IPS DF 6.9 (cell line): ENCODE data around the gene AGAP3.

Source experiments
- DNase-seq: peaks from one replicate; pipeline ENCODE4 v3.0.0-alpha.2; 2013; ENCODE audit warnings: low read depth, low spot score
- H3K27ac ChIP-seq: one replicate; pipeline ENCODE4 v1.5.1; 2013; ENCODE audit warnings: low read length, control low read depth
- H3K27me3 ChIP-seq: 2 replicates; pipeline ENCODE4 v1.6.1; 2013; ENCODE audit warnings: mild to moderate bottlenecking, low read length; ENCODE audit not compliant: control insufficient read depth, insufficient read depth
- H3K36me3 ChIP-seq: 2 replicates; pipeline ENCODE4 v1.6.1; 2013; ENCODE audit warnings: low read length; ENCODE audit not compliant: control insufficient read depth, insufficient read depth
- H3K4me1 ChIP-seq: 2 replicates; pipeline ENCODE4 v1.6.1; 2013; ENCODE audit warnings: low read length; ENCODE audit not compliant: control insufficient read depth, insufficient read depth
- H3K4me3 ChIP-seq: 2 replicates; pipeline ENCODE4 v1.5.1; 2013; ENCODE audit warnings: mild to moderate bottlenecking, low read length
- H3K9me3 ChIP-seq: 2 replicates; pipeline ENCODE4 v1.6.1; 2013; ENCODE audit warnings: low read length, inconsistent platforms; ENCODE audit not compliant: control insufficient read depth, insufficient read depth
- WGBS: extraction: QIAGEN DNeasy Blood & Tissue Kit; methylation state at CpG from one replicate; pipeline ENCODE4 v1.1.7; 2013; ENCODE audit warnings: mixed read lengths, missing lambda C conversion rate; ENCODE audit not compliant: insufficient read length, insufficient coverage; 5-methylcytosine and 5-hydroxymethylcytosine counted together

Gene AGAP3

DNA sequence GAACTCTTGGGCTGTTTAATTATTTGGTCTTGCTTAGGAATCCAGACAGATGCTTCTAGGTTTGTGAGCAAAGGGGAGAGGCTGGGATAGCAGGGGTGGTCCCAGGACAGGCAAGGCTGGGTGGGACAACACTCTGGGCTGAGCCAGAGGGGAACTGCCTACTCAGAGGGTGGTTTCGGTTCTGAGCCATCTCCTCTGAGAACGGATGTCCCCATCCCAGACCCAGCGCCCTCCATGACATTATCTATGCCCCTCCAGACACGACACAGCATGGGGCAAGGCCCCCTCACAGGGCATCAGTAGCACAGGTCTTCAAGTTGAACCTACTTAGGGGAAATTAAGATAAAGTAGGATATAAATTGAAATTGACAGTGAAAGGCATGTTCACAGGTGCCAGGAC is 93.7 kb downstream of the AGAP3 start:
- H3K9me3 ChIP-seq, result no peaks in the 10 kb centered on the region
- H3K27me3 ChIP-seq, result no peaks in the 10 kb centered on the region; the same call in 1 of the 2 replicates
- H3K4me3 ChIP-seq, result no peak overlapping the region
- DNase-seq, result no peak
- H3K27ac ChIP-seq, result no peak overlapping the region
- peaks cover 5% of the 10 kb centered on the region for H3K4me1 ChIP-seq
- WGBS, result no CpG with 5 or more reads among the region's 4 CpGs
- no peaks in the 10 kb centered on the region for H3K36me3 ChIP-seq

DNA sequence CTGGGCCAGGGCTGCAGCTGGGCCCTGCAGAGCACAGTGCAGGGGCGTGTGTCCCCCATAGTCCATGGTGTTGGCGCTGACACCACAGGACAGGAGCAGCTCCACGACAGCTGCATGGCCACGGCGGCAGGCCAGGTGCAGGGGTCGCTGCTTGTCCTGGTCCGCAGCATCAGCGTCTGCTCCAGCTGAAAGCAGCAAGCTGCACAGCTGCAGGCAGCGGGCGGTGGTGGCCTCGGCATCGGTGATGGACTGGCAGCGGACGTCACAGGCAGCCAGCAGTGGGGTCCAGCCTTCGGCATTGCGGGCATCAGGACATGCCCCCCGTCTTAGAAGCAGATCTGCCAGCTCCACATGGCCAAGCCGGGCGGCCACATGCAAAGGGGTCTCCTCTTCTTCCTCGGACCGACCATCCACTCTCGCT is 94.7 kb downstream of the AGAP3 start:
- H3K36me3 ChIP-seq, result no peaks in the 10 kb centered on the region
- no peak overlapping the region for H3K27ac ChIP-seq
- peaks cover 3% of the 10 kb centered on the region for H3K4me1 ChIP-seq
- H3K9me3 ChIP-seq, result no peaks in the 10 kb centered on the region
- whole genome bisulfite sequencing, result no CpG with 5 or more reads among the region's 22 CpGs
- H3K4me3 ChIP-seq, result no peak overlapping the region
- no peak for DNase-seq
- no peaks in the 10 kb centered on the region; the same call in 1 of the 2 replicates for H3K27me3 ChIP-seq

DNA sequence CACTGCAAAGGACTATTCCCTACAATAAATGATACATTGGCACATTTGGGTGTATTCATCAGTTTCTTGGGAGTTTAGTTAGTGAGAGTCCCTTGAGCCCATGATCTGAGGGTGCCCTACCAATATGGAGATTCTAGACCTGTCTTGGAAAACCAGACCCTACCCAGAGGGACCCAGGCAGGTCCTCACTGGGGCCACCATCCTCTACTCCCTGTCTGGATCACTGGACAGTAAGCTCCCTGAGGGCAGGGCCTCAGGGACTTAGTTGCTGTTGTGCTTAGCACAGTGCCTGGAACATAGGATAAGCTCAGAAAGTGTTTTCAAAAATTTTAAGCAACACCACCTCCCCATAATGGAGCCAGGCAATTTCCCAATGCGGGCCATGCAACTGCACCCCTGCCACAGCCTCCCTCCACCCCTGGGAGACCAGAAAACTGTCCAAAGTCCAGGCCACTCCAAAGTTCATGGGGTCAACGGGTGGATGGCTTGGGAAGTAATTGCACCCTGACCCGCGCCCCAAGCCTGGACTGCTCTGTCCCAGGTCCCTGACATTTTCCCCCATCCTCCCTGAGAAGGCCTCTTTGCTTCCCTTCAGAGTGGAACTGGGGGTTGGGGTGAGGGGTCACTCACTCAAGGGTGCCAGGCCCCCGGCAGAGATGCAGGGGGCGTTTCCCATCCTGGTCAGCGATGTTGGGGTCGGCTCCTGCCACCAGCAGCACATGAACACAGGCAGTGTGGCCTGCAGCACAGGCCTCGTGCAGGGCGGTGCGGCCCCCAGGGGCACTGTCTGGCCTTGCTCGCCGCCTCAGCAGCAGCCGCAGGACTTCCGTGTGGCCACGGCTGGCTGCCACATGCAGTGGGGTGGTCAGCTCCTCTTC is 99.7 kb downstream of the AGAP3 start:
- no CpG with 5 or more reads among the region's 16 CpGs for WGBS
- H3K27me3 ChIP-seq, result no peaks in the 10 kb centered on the region

DNA sequence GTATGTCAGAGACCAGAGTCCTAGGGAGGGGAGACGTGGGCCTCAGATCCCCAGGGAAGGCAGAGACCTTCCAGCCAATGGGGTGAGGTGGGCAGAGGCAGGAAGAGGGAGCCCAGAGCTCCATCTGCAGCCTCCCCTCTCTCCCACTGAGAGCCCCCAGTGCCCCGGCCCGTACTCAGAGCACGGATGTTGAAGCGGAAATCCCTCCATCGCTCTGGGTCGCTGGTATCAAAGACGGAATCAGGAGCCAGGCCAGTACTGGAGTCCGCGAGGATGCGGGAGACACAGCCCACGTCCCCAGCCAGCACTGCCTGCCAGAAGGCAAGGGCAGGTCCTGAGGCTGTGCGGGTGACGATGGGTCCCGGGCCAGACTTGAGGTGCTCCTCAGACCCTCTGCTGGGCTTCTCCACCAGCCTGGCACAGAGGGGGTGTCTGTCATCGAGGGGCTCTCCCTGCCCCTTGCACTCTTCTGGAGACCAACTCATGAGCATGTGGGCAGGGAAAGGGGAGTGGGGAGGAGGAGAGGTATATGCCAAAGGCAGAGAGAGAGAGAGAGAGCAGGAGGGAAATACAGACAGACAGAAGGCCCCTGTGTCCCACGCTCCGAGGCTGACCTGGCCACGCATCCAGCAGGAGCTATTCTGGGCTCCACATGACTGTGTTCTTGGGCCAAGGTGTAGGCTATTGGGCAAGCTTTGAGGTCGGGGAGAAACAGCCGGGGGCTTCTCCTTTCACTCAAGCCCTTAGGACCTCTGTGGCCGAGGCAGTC is 100.5 kb downstream of the AGAP3 start, which contains the start of gene ASB10:
TSS of gene ASB10 (minus strand) at position 611 of the 769 bp plus-strand sequence. CDS start at position 491, 120 bp downstream.
- Histone ChIP-seq H3K4me1 (no peaks in the 10 kb centered on the region), H3K27me3 (no peaks in the 10 kb centered on the region), H3K9me3 (no peaks in the 10 kb centered on the region), H3K4me3 (no peak within 1 kb of the TSS), H3K27ac (no peak within 1 kb of the TSS), H3K36me3 (no peaks in the 10 kb centered on the region)
- no CpG with 5 or more reads among the region's 22 CpGs for WGBS
- no peak for DNase-seq

More for the DNA sequence above, 99.7 kb downstream of the AGAP3 start:
- H3K27ac ChIP-seq, result no peak overlapping the region
- no peak overlapping the region for H3K4me3 ChIP-seq
- no peaks in the 10 kb centered on the region for H3K9me3 ChIP-seq
- no peaks in the 10 kb centered on the region for H3K36me3 ChIP-seq
- DNase-seq, result no peak
- H3K4me1 ChIP-seq, result no peaks in the 10 kb centered on the region

DNA sequence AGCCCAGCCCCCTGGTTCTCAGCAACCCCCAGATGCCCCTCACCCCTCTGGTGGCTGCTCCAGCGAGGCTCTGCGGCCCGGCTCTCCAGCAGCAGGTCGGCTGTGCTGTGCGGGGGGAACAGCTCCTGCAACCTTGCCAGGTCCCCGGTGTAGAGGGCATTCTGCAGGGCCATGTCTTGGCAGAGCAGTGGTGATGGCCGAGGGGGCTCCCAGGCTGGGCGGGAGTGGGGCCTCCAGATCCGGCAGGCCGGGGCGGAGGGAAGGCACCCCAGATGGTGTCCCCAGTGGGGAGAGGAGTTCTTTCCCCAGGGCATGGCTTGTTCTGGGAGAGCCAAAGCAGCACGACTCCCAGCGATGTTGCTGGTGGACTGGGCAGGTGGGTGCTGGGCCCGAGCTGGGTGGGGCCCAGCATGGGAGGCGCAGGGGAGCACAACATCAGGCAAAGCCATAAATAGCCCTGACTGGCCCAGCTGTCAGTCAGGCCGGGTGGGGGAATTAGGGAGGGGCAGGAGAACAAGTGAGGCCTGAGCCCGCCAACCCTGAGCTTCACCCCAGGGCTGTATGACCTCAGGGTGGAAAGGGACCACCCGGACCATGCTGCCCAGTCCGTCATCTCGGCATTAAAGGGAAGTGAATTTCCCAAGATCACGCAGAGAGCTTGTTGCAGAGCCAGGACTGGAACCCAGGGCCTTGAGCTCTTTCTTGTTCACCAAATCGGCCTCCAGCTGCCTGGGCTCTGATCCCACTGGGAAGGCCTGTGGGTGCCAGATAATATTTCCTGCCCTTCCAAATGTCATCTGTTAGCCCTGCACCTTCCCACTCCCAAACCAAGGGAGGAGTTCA is 101.4 kb downstream of the AGAP3 start:
- Histone ChIP-seq H3K4me3 (no peak overlapping the region), H3K9me3 (no peaks in the 10 kb centered on the region), H3K4me1 (no peaks in the 10 kb centered on the region), H3K36me3 (no peaks in the 10 kb centered on the region), H3K27ac (no peak overlapping the region), H3K27me3 (no peaks in the 10 kb centered on the region)
- no CpG with 5 or more reads among the region's 22 CpGs for WGBS
- no peak for DNase-seq

DNA sequence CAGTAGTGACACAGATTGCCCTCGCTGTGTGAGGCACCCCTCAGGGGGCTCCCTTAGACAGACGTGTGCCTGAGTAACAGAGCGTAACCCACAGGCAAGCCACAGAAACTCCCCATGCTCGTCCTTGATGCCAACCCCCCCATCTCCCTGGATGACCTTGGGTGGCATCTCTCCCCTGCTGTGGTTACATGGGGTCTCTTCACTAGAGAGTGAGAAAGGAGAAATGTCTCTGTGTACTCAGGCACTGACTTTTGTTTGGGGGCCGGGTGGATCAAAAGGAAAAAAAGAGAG is 101.9 kb downstream of the AGAP3 start:
- Histone ChIP-seq H3K9me3 (no peaks in the 10 kb centered on the region), H3K36me3 (no peaks in the 10 kb centered on the region), H3K27me3 (no peaks in the 10 kb centered on the region), H3K4me1 (no peaks in the 10 kb centered on the region), H3K27ac (no peak overlapping the region), H3K4me3 (no peak overlapping the region)
- no CpG with 5 or more reads among the region's 5 CpGs for WGBS
- DNase-seq, result no peak

DNA sequence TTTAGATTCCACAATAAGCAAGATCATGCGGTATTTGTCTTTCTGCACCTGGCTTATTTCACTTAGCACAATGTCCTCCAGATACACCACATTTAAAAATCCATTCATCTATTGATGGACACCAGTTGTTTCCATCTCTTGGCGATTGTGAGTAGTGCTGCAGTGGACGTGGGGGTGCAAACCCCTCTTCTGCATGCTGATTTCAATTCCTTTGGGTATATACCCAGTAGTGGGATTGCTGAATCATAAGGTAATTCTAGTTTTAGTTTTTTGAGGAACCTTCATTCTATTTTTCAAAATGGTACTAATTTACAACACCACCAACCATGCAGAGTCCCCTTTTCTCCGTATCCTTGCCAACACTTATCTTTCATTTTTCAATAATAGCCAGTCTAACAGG is 102.8 kb downstream of the AGAP3 start:
- Histone ChIP-seq H3K36me3 (no peaks in the 10 kb centered on the region), H3K27me3 (no peaks in the 10 kb centered on the region), H3K9me3 (no peaks in the 10 kb centered on the region), H3K27ac (no peak overlapping the region), H3K4me3 (no peak overlapping the region), H3K4me1 (no peaks in the 10 kb centered on the region)
- no CpG with 5 or more reads among the region's 4 CpGs for WGBS
- DNase-seq, result no peak

DNA sequence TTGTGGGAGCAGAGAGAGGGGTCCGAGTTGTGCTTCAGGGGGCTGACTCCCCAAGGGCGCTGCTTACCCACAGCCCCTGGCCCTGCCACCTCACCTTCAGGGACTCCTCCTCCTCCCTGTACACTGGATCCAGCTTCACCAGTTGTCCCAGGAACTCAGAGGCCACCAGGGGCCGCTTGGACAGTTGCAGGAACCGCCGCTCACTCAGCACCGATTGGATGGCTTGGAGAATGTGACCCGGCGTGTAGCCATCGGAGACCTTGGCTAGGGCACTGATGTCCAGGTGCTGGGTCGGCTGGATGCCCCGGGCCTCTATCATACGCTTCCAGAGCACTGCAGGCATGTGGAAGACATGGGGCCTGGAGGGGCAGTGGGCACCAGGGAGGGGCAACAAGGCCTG is 105.3 kb downstream of the AGAP3 start:
- H3K27me3 ChIP-seq, result no peaks in the 10 kb centered on the region
- peaks cover 4% of the 10 kb centered on the region; the same call in 1 of the 2 replicates for H3K4me1 ChIP-seq
- no peaks in the 10 kb centered on the region for H3K9me3 ChIP-seq
- H3K4me3 ChIP-seq, result no peak overlapping the region
- no CpG with 5 or more reads among the region's 12 CpGs for WGBS
- no peak overlapping the region for H3K27ac ChIP-seq
- no peak for DNase-seq
- no peaks in the 10 kb centered on the region for H3K36me3 ChIP-seq

DNA sequence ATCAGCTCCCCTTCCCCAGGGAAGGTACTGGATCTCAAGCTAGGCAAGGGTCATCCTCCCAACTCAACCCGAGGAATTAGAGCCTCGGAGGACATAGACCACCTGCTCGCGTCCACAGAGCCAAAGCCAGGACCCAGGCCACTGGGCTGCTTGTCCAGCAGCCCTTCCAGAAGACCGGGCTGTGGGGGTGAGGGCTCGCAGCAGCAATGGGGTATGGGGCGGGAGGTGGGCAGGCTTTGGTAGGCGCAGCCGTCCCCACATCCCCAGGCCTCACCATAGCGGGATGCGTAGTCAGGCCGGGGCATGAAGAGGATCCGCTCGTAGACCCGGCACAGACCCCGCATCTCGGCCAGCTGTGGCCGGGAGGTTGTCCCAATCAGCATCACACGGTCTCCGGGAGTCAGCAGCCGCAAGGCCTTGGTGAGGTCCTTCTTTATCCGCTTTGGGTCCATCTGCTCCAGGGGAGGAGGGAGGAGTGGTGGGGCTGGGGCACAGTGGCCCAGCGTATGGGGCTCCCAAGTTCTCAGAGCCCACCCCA is 105.8 kb downstream of the AGAP3 start:
- no CpG with 5 or more reads among the region's 23 CpGs for WGBS
- Histone ChIP-seq H3K4me1 (peaks cover 4% of the 10 kb centered on the region; the same call in 1 of the 2 replicates), H3K9me3 (no peaks in the 10 kb centered on the region), H3K27ac (no peak overlapping the region), H3K27me3 (no peaks in the 10 kb centered on the region), H3K36me3 (no peaks in the 10 kb centered on the region), H3K4me3 (no peak overlapping the region)
- no peak for DNase-seq
